HG03064 (cell line): ENCODE data around the gene ATPAF1.

Experiments
- ATAC-seq: cut with Tn5 transposase; IDR thresholded peaks from one replicate; pipeline ENCODE4 v1.9.1; 2021; ENCODE audit warnings: low read depth; ENCODE audit not compliant: unreplicated experiment

ATPAF1 gene

DNA sequence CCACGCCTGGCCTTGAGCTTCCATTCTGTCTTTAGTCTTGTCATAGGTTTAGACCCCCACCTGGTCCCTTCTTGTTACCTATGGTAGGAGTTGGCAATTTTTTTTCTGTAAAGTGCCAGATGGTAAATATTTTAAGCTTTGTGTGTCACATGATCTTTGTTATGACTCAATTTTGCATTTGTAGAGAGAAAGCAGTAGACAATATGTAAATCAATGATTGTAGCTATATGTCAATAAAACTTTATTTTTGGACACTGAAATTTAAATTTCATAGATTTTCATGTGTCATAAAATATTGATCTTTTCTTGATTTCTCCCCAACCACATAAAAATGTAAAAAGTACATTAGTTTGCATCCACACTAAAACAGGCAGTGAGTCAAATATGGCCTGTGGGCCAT lies 72.1 kb downstream of the ATPAF1 start:
- ATAC-seq: no peak

DNA sequence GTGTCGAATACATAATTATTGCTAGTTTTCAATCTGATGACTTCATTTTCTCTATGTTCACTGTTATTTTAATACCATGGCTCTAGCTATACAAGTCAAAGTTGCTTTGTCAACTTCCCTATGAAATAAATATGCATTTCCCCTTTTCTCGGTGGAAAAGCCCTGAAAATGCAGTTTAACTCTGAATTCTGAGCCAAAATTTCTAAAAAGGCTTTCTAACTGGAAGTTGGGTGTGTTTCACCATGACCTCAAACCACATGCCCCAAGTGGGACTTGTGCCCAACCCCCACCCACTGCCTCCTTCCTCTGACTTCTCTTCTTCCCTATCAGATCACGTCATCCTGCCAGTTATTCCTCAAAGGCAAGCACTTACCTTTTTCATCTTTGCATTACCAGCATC lies 73.0 kb downstream of the ATPAF1 start:
- no peak for ATAC-seq

DNA sequence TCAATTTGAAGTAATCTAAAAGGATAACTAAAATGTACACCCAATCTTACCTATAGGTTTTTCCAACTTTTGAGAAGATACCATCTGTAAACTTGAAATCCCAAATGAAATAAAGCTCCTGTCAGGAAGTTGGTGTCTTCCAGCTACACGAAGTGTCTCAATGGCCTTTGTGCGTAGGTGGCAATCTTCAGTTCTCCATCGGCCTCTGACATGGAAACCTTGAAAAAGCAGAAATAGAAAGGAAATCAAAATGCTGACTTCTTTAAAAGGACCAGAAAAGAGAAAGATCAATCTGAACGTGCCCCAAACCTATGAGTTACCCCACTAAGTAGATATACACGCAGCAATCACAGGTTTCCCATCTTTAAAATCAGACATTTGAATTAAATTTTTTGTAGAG lies 74.1 kb downstream of the ATPAF1 start:
- no peak for ATAC-seq

DNA sequence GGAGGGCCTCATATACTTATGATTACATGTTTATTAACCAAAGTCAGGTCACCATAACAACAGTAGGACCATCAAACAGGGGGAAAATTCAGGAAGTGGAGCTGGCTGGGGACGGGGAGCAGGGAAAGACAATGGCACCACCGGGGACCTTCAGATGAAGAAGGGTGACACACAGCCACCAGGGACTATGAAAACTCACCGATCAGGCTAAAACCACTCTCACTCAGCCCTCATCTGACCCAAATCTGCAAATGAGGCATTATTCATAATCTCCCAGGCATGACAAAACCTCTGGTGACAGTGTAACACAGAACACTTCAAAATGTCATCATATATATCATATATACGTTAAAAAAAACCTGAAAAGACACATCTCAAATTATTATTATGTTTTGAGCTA lies 75.3 kb downstream of the ATPAF1 start:
- no peak for ATAC-seq

DNA sequence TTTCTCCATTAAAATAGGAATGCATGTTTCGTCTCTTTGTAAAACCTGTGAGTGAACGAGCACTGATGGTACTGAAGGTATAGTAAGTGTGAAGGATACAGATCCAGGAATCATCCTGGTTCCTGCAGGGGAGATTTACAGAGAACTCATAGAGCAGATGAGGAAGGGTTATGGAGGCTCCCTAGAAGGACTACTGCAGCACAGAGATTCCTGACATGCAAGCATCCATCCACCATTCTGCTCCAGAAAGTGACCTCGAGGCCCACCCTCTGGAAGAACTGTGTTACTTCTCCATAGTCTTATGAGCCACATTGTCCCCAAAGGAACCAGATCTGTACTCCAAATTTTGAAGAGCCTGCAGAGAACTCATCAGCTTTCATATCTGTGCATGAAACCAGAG lies 78.6 kb downstream of the ATPAF1 start:
- ATAC-seq: no peak

DNA sequence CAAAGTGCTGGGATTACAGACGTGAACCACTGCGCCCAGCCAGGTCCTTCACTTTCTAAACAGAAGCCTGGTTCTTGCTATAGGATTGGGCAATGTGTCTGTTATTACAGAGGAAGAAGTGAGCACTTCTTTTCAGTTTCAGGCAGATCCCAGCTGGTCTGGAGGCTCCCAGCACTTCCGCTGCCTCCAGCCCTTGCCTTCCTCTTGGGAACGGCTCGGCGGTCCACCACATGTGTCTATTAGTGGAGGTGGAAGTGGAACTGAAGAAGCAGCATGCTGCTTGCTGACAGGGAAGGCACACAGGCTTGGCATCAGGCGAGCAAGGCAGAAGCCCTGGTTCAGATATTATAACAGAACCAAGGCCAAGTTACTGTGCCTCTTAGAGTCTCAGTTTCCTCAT lies 81.1 kb downstream of the ATPAF1 start:
- no peak for ATAC-seq

DNA sequence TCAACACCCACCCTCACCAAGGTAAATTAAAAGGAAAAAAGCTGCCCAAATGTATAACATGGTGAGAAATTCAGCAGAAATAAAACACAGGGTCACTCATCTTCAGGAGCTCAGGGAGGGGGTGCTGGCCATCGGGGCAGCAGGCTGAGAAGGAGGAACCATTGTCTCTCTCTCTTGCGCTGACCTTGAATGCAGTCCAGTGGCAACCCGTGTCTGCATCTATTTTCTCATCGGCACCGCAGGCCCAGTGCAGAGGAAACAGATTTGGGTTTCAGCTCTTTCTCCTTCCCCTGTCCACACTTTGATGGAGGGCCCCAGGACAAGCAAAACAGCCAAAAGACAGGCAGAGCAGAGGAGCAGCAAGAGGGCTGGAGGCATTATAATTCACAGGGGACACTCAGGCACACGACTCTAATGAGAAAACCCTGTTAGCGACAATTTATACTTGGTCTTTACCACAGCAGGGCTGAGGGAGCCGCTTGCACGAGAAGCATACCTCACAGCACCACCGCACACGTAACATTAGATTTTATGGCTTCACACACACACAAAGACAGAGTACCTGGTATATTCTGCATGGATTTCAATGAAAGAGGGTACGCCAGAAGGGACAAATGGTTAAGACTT lies 82.7 kb downstream of the ATPAF1 start:
- no peak for ATAC-seq

DNA sequence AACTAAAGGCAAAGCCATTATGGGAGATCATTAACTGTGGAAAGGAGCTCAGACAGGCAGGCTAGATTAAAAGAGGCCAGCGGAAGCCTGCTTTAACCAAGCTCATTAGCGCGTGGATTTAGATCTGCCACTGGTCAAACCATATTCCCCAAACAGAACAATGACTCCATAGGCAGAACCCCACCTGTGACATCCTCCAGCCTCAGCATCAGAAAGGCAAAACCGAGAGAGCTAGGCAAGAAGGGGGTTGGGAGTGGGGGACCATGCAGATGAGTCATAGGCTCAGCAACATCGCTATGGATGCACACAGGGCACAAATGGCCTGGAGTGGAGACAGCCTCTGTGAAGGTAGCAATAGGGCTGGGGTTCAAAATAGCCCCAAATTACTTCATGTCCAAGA lies 84.7 kb downstream of the ATPAF1 start:
- ATAC-seq: no peak

DNA sequence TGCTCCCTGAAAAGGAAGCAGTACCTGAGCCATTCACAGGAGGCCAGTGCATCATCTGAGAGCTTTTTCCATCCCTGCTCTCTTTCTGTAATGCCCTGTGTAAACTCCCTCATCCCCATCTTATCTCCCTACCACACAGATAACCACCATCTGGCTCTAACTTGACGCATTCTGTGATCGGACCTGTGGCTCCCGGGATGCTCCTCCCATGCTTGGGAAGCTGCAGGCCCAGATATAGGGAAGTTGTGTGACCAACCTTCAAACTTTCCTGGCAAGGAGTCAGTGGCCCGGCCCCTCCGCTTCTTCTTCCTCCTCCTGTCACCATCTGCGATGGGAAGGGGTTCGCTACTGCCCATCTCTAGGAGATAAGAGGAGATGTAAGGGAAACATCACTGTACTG lies 85.2 kb downstream of the ATPAF1 start:
- no peak for ATAC-seq
